H1 (cell line): ENCODE data around the gene C21orf58. TPM values are rescaled to one million over a fixed set of nuclear protein-coding genes. Genes with fewer than 3 reads are reported as not detected.

Source experiments
- CTCF ChIA-PET: fragments of 300-600 bp; sonication (Branson Sonifier 250); formaldehyde crosslinking; loops from one replicate; lab custom pipeline; 2021; ENCODE audit not compliant: partially characterized antibody; lab: Charles Lee
- POLR2A ChIA-PET: fragments of 300-600 bp; sonication (Branson Sonifier 250); formaldehyde crosslinking; loops from one replicate; lab custom pipeline; 2021; ENCODE audit warnings: inconsistent platforms; ENCODE audit not compliant: partially characterized antibody; lab: Charles Lee
- DNase-seq, 2 experiments: peaks; one replicate each; pipeline versions ENCODE4 v3.0.0 to v3.0.0-alpha.2; 2010 to 2022; ENCODE audit warnings: low spot score in 2 of 2, low read depth in 1 of 2, mixed read lengths in 1 of 2
- FAIRE-seq: peaks from 2 replicates; lab custom pipeline; 2011; peaks lifted over from hg19 to GRCh38; lab: Jason Lieb, UNC
- H2AFZ ChIP-seq: 2 replicates; pipeline ENCODE4 v1.8.1; 2012; ENCODE audit warnings: low read length, inconsistent platforms
- H2AK5ac ChIP-seq: 2 replicates; pipeline ENCODE4 v1.6.1; 2013; ENCODE audit warnings: low read depth, low read length
- H2BK120ac ChIP-seq: replicated peaks from 2 replicates; pipeline ENCODE3; 2013; ENCODE audit warnings: low read depth, low read length, inconsistent platforms
- H2BK12ac ChIP-seq: 2 replicates; pipeline ENCODE4 v1.6.1; 2013; ENCODE audit warnings: low read depth, low read length
- H2BK15ac ChIP-seq: 2 replicates; pipeline ENCODE4 v1.6.1; 2013; ENCODE audit warnings: low read length
- H2BK20ac ChIP-seq: 2 replicates; pipeline ENCODE4 v1.6.1; 2013; ENCODE audit warnings: low read length
- H2BK5ac ChIP-seq: 2 replicates; pipeline ENCODE4 v1.6.1; 2013; ENCODE audit warnings: low read depth, low read length
- H3K14ac ChIP-seq: 2 replicates; pipeline ENCODE4 v1.6.1; 2013; ENCODE audit warnings: inconsistent platforms; ENCODE audit not compliant: insufficient read length
- H3K18ac ChIP-seq: 2 replicates; pipeline ENCODE4 v1.6.1; 2013; ENCODE audit warnings: low read length; ENCODE audit errors: extremely low read depth
- H3K23ac ChIP-seq: 2 replicates; pipeline ENCODE4 v1.6.1; 2013; ENCODE audit warnings: inconsistent platforms; ENCODE audit not compliant: insufficient read length
- H3K23me2 ChIP-seq: 2 replicates; pipeline ENCODE4 v1.6.1; 2013; ENCODE audit warnings: low read depth, low read length
- H3K27ac ChIP-seq: 2 replicates; pipeline ENCODE4 v1.6.1; 2011; ENCODE audit warnings: low read depth, low read length, inconsistent platforms
- H3K27me3 ChIP-seq, 4 experiments: replicated peaks in 1 of 4; 1 replicate in 1 of 4; 2 replicates in 3 of 4; pipeline versions ENCODE4 v1.6.1 to v1.8.1; 2011 to 2013; ENCODE audit warnings: low read length in 3 of 4, mild to moderate bottlenecking in 3 of 4, inconsistent platforms in 2 of 4, mixed read lengths in 2 of 4, moderate library complexity in 1 of 4; ENCODE audit not compliant: control insufficient read depth in 3 of 4, insufficient read depth in 3 of 4; ENCODE audit errors: extremely low read depth in 1 of 4
- H3K36me3 ChIP-seq, 4 experiments: 2 replicates each; pipeline versions ENCODE4 v1.6.1 to v1.8.1; 2011 to 2013; ENCODE audit warnings: mild to moderate bottlenecking in 4 of 4, low read length in 3 of 4, moderate library complexity in 2 of 4, control low read depth in 1 of 4, inconsistent platforms in 1 of 4; ENCODE audit not compliant: insufficient read depth in 4 of 4, control insufficient read depth in 2 of 4
- H3K4ac ChIP-seq: replicated peaks from 2 replicates; pipeline ENCODE3; 2013; ENCODE audit warnings: low read length, low read depth, mixed read lengths, inconsistent platforms; ENCODE audit not compliant: insufficient read length
- H3K4me1 ChIP-seq, 4 experiments: replicated peaks in 1 of 4; 1 replicate in 1 of 4; 2 replicates in 3 of 4; pipeline versions ENCODE4 v1.6.1 to v1.8.1; 2011 to 2013; ENCODE audit warnings: low read length in 3 of 4, inconsistent platforms in 2 of 4, mixed read lengths in 1 of 4; ENCODE audit not compliant: insufficient read depth in 4 of 4, control insufficient read depth in 3 of 4
- H3K4me2 ChIP-seq, 2 experiments: 2 replicates each; pipeline versions ENCODE4 v1.6.1 to v1.8.1; 2011 to 2013; ENCODE audit warnings: low read depth in 2 of 2, low read length in 2 of 2, control low read depth in 1 of 2, inconsistent platforms in 1 of 2, mild to moderate bottlenecking in 1 of 2; ENCODE audit not compliant: insufficient read depth in 1 of 2
- H3K4me3 ChIP-seq, 4 experiments: fragments of 200-600, 300-600 bp in 1 of 4; sonication (generic), shearing (Covaris generic), sonication (Bioruptor Twin) in 1 of 4; 2 replicates each; pipeline versions ENCODE4 v1.5.1 to v1.8.1; 2011 to 2016; ENCODE audit warnings: low read length in 4 of 4, low read depth in 3 of 4, control low read depth in 2 of 4, inconsistent platforms in 2 of 4, mild to moderate bottlenecking in 2 of 4, mixed read lengths in 1 of 4, moderate library complexity in 1 of 4; ENCODE audit not compliant: insufficient read depth in 2 of 4; ENCODE audit errors: extremely low read depth in 1 of 4
- H3K56ac ChIP-seq: replicated peaks from 2 replicates; pipeline ENCODE3; 2013; ENCODE audit warnings: low read depth, mild to moderate bottlenecking, mixed read lengths, low read length, inconsistent platforms; ENCODE audit not compliant: insufficient read length
- H3K79me1 ChIP-seq: 2 replicates; pipeline ENCODE4 v1.6.1; 2013; ENCODE audit warnings: low read depth, low read length, control low read depth
- H3K79me2 ChIP-seq, 2 experiments: 2 replicates each; pipeline versions ENCODE4 v1.6.1 to v1.8.1; 2012 to 2013; ENCODE audit warnings: low read length in 2 of 2, mild to moderate bottlenecking in 2 of 2, inconsistent platforms in 1 of 2; ENCODE audit not compliant: insufficient read depth in 2 of 2, control insufficient read depth in 1 of 2
- H3K9ac ChIP-seq, 4 experiments: replicated peaks in 1 of 4; 1 replicate in 1 of 4; 2 replicates in 3 of 4; pipeline versions ENCODE4 v1.6.1 to v1.8.1; 2011 to 2013; ENCODE audit warnings: low read depth in 3 of 4, low read length in 3 of 4, control low read depth in 2 of 4, mild to moderate bottlenecking in 2 of 4, moderate library complexity in 2 of 4, inconsistent platforms in 1 of 4; ENCODE audit errors: extremely low read depth in 1 of 4
- H3K9me3 ChIP-seq, 2 experiments: 2 replicates each; pipeline versions ENCODE4 v1.6.1 to v1.8.1; 2012 to 2013; ENCODE audit warnings: mild to moderate bottlenecking in 2 of 2, moderate library complexity in 2 of 2, control low read depth in 1 of 2, inconsistent platforms in 1 of 2, low read depth in 1 of 2, low read length in 1 of 2, mixed read lengths in 1 of 2; ENCODE audit not compliant: insufficient read depth in 2 of 2
- H4K20me1 ChIP-seq, 2 experiments: replicated peaks in 1 of 2; 2 replicates each; pipeline versions ENCODE3 to v1.8.1; 2011 to 2013; ENCODE audit warnings: inconsistent platforms in 2 of 2, low read length in 2 of 2, mild to moderate bottlenecking in 1 of 2; ENCODE audit not compliant: insufficient read depth in 2 of 2, control insufficient read depth in 1 of 2
- H4K5ac ChIP-seq: 2 replicates; pipeline ENCODE4 v1.6.1; 2013; ENCODE audit warnings: low read length, low read depth, mixed read lengths, inconsistent platforms; ENCODE audit not compliant: insufficient read length
- H4K8ac ChIP-seq: 2 replicates; pipeline ENCODE4 v1.8.0; 2013; ENCODE audit warnings: mild to moderate bottlenecking, moderate library complexity, low read length, inconsistent platforms; ENCODE audit not compliant: insufficient read depth; ENCODE audit errors: extremely low read depth
- H4K91ac ChIP-seq: replicated peaks from 2 replicates; pipeline ENCODE3; 2013; ENCODE audit warnings: low read length, mixed read lengths, inconsistent platforms; ENCODE audit not compliant: insufficient read length
- ASH2L ChIP-seq: fragments of 200-600, 300-600 bp; sonication (generic); IDR thresholded peaks from one replicate; pipeline ENCODE4 v1.7.1; 2017; ENCODE audit warnings: low read length
- BCL11A ChIP-seq, 2 experiments: IDR thresholded peaks; one replicate each; pipeline ENCODE4 v1.6.1; 2011; ENCODE audit warnings: low read depth in 2 of 2, low read length in 2 of 2, mild to moderate bottlenecking in 2 of 2
- CREB1 ChIP-seq: IDR thresholded peaks from 2 replicates; pipeline ENCODE4 v1.6.1; 2012; ENCODE audit warnings: inconsistent platforms
- CTCF ChIP-seq, 3 experiments: IDR thresholded peaks; 1 replicate in 2 of 3; 2 replicates in 1 of 3; pipeline versions ENCODE4 v1.5.1 to v1.6.1; 2011; ENCODE audit warnings: low read length in 3 of 3, mild to moderate bottlenecking in 3 of 3, inconsistent platforms in 2 of 3, low read depth in 1 of 3, moderate library complexity in 1 of 3; ENCODE audit not compliant: insufficient read depth in 1 of 3; ENCODE audit errors: control extremely low read depth in 1 of 3
- JUN ChIP-seq: IDR thresholded peaks from 2 replicates; pipeline ENCODE4 v1.6.1; 2011; ENCODE audit warnings: low read depth, mild to moderate bottlenecking, improper control_type of control experiment, low read length
- KDM5A ChIP-seq: fragments of 200-600 bp; IDR thresholded peaks from 2 replicates; pipeline ENCODE4 v1.7.1; 2012; ENCODE audit warnings: mild to moderate bottlenecking, low read length, inconsistent platforms, mixed read lengths
- MAFK ChIP-seq: IDR thresholded peaks from 2 replicates; pipeline ENCODE4 v1.6.1; 2012; ENCODE audit warnings: low read depth, mild to moderate bottlenecking, improper control_type of control experiment, low read length
- SRF ChIP-seq: IDR thresholded peaks from 2 replicates; pipeline ENCODE4 v1.6.1; 2011; ENCODE audit warnings: mild to moderate bottlenecking, low read depth, low read length, moderate library complexity
- TCF12 ChIP-seq: IDR thresholded peaks from 2 replicates; pipeline ENCODE4 v1.6.1; 2011; ENCODE audit warnings: low read depth, mild to moderate bottlenecking, low read length
- ZNF274 ChIP-seq: IDR thresholded peaks from 2 replicates; pipeline ENCODE4 v1.7.0; 2012; ENCODE audit warnings: low read length, borderline replicate concordance; ENCODE audit errors: extremely low read depth
- WGBS, 2 experiments: shearing (Covaris generic) in 1 of 2; methylation state at CpG; one replicate each; pipeline versions ENCODE4 v1.1.6 to v1.1.7; 2013 to 2015; ENCODE audit warnings: low lambda C conversion rate in 2 of 2, mixed read lengths in 2 of 2, inconsistent platforms in 1 of 2, low coverage in 1 of 2, missing lambda C conversion rate in 1 of 2; ENCODE audit not compliant: insufficient replicate concordance in 2 of 2, insufficient coverage in 1 of 2, insufficient read length in 1 of 2; ENCODE audit errors: extremely low coverage in 1 of 2, missing lambda C conversion rate in 1 of 2; 5-methylcytosine and 5-hydroxymethylcytosine counted together
- polyA plus RNA-seq, 7 experiments: library from polyadenylated mRNA; depleted of rRNA in 3 of 7; stranded (reverse) in 5 of 7; unstranded in 2 of 7; fragments of >200 nt in 5 of 7; fragments of 200-250 nt in 2 of 7; gene quantifications; 1 replicate in 5 of 7; 2 replicates in 1 of 7; 4 replicates in 1 of 7; pipeline versions ENCODE4 v1.2.1 to v1.2.3, GENCODE V29; 2011 to 2013; ENCODE audit warnings: missing spikeins in 2 of 7, mixed read lengths in 2 of 7
- total RNA-seq: library from RNA; stranded (reverse); fragmentation: NEBNext Ultra II Directional; extraction: Animal tissue kit (Norgen Biotek cat#: 25700); gene quantifications from 2 replicates; pipeline ENCODE4 v1.2.1, GENCODE V29; 2021
- TF ChIP-seq, protein P1 (sequence below): IDR thresholded peaks from 2 replicates; pipeline ENCODE4 v1.6.1; 2011; ENCODE audit warnings: low read depth, mild to moderate bottlenecking, low read length; ENCODE audit not compliant: insufficient read depth

Gene C21orf58
- total and polyA plus RNA-seq, 2 of the 8 experiments (the other 6 are each of a cell fraction or from before 2014, with no cell fraction given) = 13.8 to 26.1 TPM

DNA sequence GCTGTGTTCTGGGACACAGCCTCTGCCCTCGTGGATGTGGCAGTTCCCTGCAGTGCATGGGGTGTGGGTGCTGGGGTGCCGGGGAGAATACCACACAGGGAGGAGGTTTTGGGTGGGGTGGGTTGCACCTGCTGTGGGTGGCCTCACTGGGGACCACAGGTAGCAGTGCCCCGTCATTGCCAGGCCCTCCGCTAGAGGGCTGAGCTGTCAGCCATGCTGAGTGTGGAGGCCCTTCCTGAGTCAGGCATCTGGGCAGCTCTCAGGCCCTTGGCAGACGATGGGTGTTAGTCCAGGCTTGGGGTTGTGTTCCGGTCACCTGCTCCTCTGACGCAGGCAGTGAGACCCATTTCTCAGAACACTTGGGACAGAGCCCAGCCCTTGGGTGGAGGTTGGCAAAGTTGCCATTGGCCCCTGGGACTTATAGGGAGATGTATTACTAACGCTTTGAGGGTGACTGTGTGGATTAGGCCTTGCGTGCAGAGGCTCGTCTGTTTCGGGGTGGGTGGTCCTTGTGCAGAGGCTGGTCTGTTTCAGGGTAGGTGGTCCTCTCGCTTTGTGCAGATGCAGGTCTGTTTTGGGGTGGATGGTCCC lies 24.2 kb upstream of the C21orf58 start:
- Histone ChIP-seq H4K8ac (no peak overlapping the region), H2BK15ac (no peak overlapping the region), H2AFZ (no peak overlapping the region), H4K5ac (no peak overlapping the region), H3K27me3 (no peaks in the 10 kb centered on the region), H3K23ac (no peak overlapping the region), H3K4me2 (no peak overlapping the region), H2BK12ac (no peak overlapping the region), H3K4ac (no peak overlapping the region), H3K79me2 (peaks cover 0 to 12% of the 10 kb centered on the region in 2 experiments; a peak in 2 of 4 replicates), H4K91ac (no peak overlapping the region), H2BK20ac (no peak overlapping the region), H3K14ac (no peak overlapping the region), H3K56ac (no peak overlapping the region), H3K9ac (no peak overlapping the region), H3K27ac (no peak overlapping the region), H4K20me1 (peaks cover 7 to 9% of the 10 kb centered on the region in 2 experiments), H3K9me3 (no peaks in the 10 kb centered on the region), H3K23me2 (no peaks in the 10 kb centered on the region), H3K4me3 (no peak overlapping the region), H2BK120ac (no peak overlapping the region), H2BK5ac (no peak overlapping the region), H3K36me3 (peaks cover 21 to 56% (median 41%) of the 10 kb centered on the region in 4 experiments), H3K18ac (no peak overlapping the region), H2AK5ac (no peak overlapping the region), H3K79me1 (peaks cover 6% of the 10 kb centered on the region; the same call in 1 of the 2 replicates), H3K4me1 (no peaks in the 10 kb centered on the region)
- FAIRE-seq (no peak), DNase-seq (no peak)
- CTCF ChIA-PET = interaction anchor here (0.6 to 1.1 kb wide), 2 partner anchors 12 to 752 kb away, joined by 3 read pairs; no protein-coding TSS in a partner anchor
- POLR2A ChIA-PET = no interaction called here
- 91% methylated on average over 12 of the region's 12 CpGs; no CpG with 5 or more reads in 1 of the 2 experiments for whole genome bisulfite sequencing, 2 experiments
- TF ChIP-seq ASH2L (no peak), JUN (no peak), CREB1 (no peak), CTCF (IDR thresholded peaks at IDR 0.05; ENCODE audit: control extremely low read depth in 1 of 3, insufficient read depth in 1 of 3, low read depth in 1 of 3, low read length in 3 of 3) (peak; percentile 19 to 50 (median 35); a peak in 3 of 4 replicates), TCF12 (no peak), BCL11A (IDR thresholded peaks at IDR 0.05; ENCODE audit: low read depth in 2 of 2, low read length in 2 of 2) (no peak), KDM5A (no peak), ZNF274 (no peak), SRF (no peak), MAFK (no peak)
- TF ChIP-seq, protein P1, sequence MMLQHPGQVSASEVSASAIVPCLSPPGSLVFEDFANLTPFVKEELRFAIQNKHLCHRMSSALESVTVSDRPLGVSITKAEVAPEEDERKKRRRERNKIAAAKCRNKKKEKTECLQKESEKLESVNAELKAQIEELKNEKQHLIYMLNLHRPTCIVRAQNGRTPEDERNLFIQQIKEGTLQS = no peak
